HG03432 (cell line): ENCODE measurements around the gene GPR176.

Source experiments
- ATAC-seq: cut with Tn5 transposase; IDR thresholded peaks from one replicate; pipeline ENCODE4 v1.9.1; 2021; ENCODE audit warnings: mild to moderate bottlenecking, moderate library complexity; ENCODE audit not compliant: unreplicated experiment

GPR176 gene, protein sequence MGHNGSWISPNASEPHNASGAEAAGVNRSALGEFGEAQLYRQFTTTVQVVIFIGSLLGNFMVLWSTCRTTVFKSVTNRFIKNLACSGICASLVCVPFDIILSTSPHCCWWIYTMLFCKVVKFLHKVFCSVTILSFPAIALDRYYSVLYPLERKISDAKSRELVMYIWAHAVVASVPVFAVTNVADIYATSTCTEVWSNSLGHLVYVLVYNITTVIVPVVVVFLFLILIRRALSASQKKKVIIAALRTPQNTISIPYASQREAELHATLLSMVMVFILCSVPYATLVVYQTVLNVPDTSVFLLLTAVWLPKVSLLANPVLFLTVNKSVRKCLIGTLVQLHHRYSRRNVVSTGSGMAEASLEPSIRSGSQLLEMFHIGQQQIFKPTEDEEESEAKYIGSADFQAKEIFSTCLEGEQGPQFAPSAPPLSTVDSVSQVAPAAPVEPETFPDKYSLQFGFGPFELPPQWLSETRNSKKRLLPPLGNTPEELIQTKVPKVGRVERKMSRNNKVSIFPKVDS

DNA sequence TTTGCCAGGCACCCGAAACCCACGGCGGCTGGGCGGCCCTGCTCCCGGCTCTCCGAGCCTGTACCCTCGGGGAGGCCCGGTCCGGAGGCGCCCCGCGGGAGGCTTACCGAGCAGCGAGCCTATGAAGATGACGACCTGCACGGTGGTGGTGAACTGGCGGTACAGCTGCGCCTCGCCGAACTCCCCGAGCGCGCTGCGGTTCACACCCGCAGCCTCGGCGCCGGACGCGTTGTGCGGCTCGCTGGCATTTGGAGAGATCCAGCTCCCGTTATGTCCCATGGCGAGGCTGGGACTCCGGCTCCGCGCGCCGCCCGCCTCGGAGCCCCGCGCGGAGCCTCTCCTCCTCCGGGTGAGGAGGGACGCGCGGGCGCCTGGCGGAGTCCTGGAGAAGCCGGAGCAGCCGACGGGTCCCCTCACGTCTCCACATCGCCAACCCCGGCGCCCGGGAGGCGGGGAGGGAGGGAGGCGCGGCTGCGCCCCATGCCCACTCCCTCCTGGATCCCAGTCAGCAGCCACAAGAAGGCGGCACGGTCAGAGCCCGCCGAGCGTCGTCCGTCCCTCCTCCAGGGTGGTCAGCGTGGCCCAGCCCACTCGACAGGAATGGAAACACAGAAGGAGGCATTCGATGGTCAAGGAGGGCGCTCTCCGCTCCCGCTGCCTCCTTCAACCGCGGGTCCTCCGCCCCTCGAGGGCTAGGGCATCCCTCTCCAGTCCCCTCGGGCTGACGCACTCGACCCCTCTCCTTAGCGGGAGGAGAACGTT lies at the start of gene GPR176:
GPR176 (minus strand) TSS at position 519 of the 762 bp plus-strand sequence; CDS start at position 279, 240 bp downstream.
- peak; percentile 21 for ATAC-seq

DNA sequence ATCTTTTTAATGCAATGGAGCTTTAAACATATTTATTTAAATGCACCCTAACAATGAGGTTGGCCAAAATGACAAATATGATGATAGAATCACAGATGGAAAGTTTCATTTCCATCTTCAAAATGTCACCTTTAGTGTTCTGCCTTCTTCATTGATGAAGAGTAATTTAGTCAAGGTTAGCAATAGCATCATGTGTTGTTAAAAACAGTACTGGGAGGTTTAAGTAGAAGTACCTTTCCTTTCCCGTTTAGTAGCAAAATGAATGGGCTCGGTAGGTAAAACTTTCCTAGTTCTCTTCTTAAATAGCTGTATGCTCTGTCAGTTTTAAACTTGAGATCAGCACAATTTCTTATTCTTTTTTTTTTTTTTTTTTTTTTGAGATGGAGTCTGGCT lies 48.9 kb upstream of the GPR176 start:
- ATAC-seq = no peak

DNA sequence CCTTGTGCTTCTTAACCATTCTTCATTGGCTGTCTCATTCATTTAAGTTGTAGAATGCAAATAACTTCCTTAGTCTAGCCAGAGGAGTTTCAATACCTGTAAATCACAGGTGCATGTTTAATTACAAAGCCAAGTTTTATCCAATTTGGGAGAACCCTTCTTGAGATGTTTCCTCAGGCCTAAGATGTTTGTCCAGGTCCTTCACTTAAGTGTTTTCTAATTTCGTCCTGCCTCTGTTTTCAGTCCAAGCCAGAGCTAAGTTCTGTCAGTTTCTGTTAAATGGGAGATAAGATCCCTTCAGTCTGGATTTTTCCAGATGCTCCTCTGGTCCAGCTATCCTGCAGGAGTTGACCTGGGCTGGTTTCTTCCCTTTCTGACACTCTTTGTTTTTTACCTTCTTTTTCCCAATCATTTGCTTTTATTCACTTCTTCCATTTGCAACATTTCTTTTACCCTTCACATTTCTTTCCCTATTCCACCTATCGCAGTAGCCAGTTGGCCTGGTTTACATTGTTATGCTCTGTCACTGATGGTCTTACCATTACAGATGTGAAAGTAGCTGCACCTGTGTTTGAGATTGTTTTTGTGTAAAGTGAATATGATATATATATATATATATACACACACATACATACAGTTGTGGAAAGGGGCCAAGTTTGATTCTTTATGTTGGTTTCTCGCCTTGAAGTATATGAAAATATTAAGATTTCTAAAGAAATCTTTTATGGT lies 48.4 kb upstream of the GPR176 start:
- no peak for ATAC-seq

DNA sequence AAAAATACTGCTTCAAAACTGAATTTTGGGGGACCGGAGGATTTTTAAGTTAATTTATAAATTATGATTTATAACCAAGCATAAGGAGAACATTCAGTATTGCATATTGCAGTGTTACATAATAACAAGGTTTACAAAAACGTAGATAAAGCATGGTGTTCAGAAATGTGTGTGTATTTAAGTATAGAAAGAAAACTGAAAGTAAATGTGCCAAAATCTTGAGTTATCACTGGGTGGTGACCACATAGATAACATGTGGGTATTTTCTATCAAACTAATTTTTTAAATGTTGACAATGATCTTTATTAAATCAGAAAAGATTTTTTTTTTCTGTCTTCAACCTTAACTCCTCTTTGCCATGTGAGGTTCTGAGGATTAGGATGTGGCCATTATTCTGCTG lies 46.5 kb upstream of the GPR176 start:
- ATAC-seq = no peak

DNA sequence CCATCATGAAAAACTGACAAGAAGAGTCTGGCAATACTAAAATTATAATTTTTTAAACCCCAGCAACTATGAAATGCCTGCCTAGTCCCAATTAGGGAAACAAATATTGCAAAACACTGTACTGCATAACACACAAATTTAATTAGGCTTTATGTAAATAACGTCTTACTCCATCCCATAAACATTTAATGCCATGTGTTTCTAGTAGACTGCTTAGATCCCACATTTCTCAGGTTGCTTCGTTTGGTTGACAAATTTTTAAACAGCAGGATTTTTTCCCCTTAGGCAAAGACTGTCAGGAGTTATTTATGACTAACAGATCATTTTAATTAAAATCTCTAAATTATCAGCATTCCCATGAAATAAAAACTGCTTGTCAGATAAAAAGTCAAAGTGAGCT lies 43.7 kb upstream of the GPR176 start:
- ATAC-seq = no peak

DNA sequence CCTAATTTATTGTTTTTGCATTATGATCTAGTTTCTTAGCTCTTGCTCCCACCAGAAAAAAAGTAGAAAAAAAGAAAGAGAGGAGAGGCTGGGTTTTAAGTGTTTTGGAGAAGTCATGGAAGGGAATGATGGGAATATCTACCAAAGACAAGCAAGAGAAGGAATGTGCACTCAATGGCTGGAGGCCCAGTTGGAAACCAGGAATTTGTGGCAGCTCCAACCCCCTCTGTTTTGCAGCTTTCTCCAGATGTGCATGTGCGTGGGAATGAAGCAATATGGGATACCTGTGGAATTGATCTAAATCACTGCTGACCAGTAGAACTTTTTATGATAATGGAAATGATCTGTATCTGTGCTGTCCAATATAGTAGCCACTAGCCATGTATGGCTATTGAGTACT lies 41.0 kb upstream of the GPR176 start:
- no peak for ATAC-seq

DNA sequence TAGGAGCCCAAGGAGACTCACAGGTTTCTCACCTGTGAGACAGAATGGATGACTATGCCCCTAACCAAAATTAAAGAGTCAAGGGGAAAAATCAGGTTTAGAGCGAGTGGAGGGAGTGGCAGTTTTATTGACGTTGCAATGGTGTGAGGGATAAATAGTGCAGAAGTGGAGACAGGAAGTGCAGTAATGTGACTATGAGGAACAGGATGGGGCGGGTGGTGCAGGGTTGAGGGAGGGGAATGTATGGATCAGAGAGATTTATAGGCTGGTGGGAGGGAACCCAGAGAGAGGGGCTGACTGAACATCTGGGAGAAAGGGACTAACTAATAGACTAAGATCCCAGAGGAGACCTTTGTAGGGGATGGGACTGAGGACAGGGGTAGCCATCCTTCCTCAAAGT lies 40.3 kb upstream of the GPR176 start:
- no peak for ATAC-seq

DNA sequence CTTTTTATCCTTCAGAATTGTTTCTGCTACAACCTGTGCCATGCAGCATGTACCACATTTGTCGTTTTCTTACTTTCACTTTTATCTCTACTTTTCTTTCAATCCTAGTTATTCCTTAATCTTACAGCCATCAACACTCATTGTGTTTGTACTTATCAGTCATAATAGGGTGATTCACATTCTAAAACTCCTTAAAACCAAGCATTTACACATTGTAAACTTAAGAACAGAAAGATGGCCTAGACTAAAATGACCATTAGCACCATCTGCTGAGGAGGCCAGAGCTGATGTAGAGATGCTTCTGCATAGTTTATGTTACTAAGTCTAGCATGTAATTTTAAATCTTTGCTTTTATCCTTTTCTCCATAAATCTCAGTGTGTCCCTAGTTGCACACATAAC lies 39.3 kb upstream of the GPR176 start:
- no peak for ATAC-seq

DNA sequence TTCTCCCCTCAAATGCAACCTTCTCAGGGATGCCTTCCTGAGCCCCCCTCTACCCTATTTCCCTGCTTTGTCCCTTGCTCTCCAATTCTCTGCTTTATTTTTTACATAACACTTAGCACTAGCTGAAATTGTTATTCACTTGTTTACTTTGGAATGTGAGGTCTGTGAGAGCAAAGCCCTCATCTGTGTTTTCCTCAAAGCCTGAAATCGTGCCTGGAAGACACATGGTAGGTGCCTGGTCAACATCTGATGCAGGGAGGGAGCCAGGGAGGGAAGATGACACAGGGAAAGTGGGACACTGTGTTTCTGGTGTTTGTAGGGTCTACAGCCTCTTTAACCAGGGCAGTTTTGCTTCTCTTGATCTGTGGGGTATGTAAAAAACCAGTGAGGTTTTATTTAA lies 37.4 kb upstream of the GPR176 start:
- no peak for ATAC-seq

DNA sequence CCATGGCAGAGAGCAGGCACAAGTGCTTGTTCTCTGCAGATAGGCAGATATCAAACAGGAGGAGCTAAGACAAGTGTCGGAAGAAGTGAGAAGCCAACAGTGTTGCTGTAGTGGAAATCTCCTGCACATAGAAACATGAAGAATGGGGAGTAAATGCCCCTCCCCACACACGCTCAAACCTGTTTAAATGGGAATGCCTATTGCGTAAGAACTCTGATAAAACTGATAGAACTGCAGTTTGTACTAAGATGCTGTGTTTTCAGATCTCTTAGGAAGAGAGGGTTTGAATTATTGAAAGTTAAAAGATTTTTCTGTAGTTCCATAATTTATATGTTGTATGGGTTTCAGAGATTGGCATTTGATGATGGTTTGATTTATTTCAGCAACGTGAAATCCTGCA lies 33.5 kb upstream of the GPR176 start:
- no peak for ATAC-seq

DNA sequence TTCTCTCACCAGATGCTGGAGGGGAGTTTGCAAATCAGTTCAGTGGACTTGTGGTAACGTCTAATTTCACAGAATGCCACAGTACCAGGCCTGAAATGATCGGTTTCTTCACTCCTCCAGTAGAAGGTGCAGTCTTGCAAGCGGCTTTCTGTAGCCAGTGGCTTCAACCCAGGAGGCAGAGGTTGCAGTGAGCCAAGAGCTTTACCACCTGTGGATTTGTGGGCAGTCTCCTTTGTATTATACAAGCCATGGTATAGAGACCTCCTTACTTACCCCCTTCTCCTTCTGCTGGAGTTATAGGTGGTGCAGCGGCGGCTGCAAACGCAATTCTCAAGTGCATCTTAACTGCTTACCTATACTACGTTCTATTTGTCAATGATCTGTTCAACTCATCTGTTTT lies 31.5 kb upstream of the GPR176 start:
- ATAC-seq = no peak

DNA sequence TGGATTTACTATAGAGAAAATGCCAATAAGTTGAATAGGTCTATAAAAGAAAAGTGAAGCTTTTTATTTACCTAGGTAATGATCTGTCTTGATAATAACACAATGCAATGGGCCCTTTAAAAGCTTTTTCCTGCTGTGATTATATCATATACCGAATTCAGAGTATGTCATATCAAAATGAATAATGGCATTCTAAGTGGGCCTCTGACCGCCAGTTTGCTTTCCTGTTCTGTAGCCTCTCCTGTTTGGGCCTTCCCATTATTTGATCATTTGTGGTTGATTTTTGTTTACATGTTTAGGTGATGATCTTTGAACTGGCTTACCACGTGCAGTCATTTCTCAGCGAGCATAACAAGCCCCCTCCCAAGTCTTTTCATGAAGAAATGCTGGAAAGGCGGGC lies 28.8 kb upstream of the GPR176 start:
- ATAC-seq = no peak

DNA sequence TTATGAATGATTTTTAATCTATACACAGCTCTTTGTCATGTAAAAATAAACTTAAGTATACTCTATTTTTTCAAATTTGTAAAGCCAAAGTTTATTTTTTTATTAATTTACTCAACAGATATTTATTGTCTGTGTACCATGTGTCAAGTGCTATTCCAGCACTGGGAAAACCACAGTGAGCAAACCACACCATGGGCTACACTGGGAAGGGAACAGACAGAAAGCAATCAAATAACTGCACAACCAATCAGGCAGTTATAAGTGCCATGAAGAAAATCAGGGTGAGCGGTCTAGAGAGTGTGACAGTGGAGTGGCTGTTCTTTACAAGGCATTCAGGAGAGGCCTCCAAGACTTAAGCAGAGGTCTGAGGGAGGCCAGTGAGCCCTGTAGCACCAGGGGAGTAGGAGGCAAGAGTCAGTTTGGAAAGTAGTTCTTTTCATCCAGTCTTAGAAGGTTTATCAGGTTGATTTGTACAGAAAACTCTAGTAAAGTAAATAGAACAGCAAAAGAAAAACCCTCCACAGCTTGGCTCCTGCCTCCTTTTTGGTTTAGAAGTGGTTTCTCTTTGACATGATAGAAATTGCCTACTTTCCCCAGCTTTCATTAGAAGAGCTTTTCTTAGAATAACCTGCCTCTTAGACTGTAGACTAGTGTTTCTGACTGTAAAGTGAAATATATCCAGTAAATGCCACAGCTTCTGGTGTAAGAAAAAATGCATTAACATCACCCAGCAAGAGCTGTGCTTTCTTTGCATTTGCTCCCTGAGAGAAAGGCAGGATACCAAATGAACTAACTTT lies 27.5 kb upstream of the GPR176 start:
- ATAC-seq = no peak

DNA sequence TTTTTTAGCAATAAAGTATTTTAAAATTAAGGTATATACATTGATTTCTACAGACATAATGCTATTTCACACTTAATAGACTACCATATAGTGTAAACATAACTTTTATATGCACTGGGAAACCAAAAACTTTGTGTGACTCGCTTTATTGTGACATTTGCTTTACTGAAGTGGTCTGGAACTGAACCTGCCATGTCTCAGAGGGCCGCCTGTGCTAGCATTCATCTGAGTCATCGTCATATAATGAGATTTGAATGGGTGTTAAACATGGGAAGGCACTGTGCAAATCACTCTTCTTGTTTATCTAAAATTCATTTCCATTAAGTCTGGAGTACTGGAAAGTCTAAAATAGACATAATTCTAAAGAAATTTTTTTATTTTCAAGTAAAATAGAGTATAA lies 26.8 kb upstream of the GPR176 start:
- ATAC-seq = no peak

DNA sequence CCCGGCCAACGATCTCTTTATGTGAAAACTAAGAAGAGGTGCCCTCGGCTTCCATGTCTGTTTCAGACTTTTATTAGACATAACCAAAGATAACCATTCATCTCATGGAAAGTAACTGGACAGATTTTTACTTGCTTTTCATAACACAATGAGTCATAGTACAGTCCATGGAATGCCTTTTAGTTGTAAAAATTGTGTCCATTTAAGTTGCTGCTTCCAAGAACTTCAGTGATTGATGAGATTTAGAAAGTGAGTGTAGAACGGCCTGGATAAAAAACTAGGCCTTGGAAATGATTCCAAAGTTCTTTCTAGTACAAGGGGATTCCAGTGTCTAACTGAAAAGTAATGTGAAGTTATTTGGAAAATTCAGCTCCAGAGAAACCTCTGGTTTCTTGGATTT lies 24.7 kb upstream of the GPR176 start:
- ATAC-seq = no peak

DNA sequence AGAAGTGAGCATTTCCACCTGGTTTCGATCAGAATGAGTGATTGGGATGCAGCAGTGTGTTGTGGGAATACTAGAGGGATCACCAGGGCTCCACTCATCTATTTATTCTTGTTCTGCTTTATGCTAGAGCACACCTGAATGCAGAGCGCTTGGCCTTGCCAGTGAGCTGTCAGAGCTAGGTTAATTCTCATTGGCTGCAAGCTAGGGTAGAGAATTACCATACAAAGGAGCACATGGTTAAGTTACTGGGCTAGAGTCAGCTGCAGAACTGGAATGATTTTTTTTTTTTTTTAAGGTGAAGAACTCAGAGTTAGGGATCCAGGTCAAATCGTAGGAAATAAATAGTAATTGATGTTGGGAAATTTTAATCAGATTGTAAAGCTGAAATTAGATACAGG lies 22.7 kb upstream of the GPR176 start:
- ATAC-seq = no peak

DNA sequence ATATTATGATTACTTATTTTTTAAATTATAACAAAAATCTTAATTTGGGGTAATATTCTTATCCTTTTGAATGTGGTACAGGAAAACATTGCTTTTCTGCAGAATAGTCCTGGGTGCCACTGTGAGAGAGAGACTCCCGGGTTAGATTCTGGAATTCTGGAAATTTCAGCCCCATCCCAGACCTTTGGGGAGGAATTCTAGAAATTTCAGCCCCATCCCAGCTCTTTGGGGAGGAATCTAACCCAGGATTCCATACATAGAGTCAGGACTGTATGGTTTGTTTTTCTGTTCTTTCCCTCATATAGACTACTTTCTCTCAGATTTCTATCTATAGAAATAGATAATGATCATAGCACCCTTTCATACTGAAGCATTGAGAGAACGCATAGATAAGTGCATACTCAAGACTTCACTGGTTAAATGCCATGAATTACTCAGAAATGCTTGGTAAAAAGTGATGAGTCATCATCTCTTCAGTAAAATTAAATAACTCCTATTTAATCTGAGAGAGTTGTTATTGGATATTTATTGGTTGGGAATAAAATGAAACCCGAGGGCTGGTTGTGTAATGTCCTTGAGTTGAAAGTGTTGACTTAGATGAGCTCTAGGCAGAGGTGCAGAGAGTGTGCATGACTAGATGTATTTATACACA lies 22.2 kb upstream of the GPR176 start:
- no peak for ATAC-seq

DNA sequence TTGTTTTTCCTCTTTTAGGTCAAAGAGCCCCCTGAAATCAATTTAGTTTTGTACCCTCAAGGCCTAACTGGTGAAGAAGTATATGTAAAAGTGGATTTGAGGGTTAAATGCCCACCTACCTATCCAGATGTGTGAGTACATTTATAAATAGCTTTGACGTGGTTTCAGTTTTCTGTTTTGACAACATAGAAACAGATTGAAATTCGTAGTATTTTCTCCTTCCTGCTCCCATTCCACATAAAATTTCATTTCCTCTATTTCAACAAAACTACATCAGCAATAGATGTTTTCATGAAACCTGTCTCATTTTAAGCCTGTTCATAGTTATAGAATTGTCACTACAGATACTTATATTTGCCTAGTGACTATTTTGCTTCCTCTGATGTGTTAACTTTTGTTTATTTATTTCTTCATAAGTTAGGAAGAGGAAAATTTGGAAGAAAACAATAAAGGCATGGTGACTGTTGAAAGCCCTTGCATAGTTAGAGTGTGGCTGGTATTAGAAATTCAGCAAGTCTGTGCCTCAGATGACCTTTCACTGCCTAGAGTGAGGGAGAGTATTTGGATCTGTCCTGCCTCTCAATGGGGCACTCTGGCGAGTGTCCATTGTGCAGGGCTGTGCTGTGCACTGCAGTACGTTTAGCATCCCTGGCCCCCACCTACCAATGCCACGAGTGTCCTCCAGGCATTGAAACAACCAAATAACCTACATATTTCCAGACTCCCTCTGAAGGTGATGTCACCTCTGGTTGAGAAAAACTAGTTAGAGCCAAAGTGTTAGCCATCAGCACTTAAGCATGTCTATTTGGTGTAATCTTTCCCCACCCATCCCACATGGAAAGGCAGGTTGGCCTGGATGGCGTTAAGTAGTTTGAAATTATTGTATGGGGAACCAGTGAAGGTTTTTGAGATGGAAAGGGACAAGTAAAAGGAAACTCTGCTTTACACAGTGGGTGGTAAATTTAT lies 19.7 kb upstream of the GPR176 start:
- ATAC-seq = peak; percentile 66

DNA sequence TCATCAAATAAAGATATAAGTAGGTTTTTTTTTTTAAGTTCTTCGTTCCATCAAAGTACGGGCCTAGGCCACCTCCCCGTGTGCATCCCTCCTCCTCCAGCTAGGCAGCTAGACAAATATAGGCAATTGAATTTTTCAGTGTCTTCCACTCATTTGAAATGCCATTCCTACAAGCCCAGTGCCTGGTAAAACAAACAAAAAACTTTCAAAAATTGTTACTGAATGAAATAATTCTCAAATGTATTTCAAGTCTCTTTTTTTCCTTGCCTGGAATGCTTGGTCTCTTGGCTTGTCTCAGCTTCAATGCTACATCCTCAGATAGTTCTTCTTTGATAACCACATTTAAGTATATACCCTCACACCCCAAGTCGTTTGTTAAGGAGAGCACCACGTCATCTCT lies 17.6 kb upstream of the GPR176 start:
- ATAC-seq = no peak
